ENCODE data around the gene CAPN15. TPM values are rescaled to one million over a fixed set of nuclear protein-coding genes. Genes with fewer than 3 reads are reported as not detected.

CAPN15 gene
- polyA plus RNA-seq, 3 donors, result 3.4 to 42.6 (median 3.9) TPM

DNA sequence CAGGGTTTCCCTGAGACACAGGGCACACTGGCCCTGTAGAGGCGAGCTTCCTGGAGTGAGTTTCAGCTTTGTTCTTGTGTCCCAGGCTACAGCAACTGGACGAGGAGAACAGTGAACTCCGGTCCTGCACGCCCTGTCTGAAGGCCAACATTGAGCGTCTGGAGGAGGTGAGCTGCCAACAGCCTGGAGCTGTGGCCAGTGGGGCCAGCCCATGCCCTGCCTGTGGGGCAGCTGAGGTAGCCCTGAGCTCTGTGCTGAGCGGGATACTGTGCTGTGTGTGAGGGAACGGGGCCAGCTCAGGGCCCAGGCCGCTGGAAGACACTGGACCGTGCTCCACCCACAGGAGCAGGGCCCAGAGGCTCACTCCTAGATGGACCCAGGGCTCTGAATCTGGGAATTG is 8.7 kb upstream of the CAPN15 start:
- Histone ChIP-seq H3K4me3 (replicated peaks in 1 of 3; ENCODE audit: low read depth in 2 of 3, low read length in 3 of 3) (no peak overlapping the region), H3K27me3 (ENCODE audit: control insufficient read depth in 2 of 2, insufficient read depth in 2 of 2, low read length in 2 of 2) (no peaks in the 10 kb centered on the region), H3K4me2 (replicated peaks; ENCODE audit: extremely low read depth, low read length, poor library complexity, severe bottlenecking) (no peak overlapping the region), H3K9ac (ENCODE audit: insufficient read depth, low read length, poor library complexity, severe bottlenecking) (no peak overlapping the region), H3K36me3 (replicated peaks in 1 of 2; ENCODE audit: control insufficient read depth in 1 of 2, insufficient read depth in 2 of 2, low read length in 2 of 2) (peaks cover 0 to 9% of the 10 kb centered on the region in 2 donors), H4K20me1 (ENCODE audit: insufficient read depth, low read length) (no peaks in the 10 kb centered on the region), H3K27ac (ENCODE audit: low read depth in 1 of 2, low read length in 2 of 2) (no peak overlapping the region), H3K4me1 (ENCODE audit: control insufficient read depth in 1 of 2, insufficient read depth in 2 of 2, low read length in 2 of 2) (no peaks in the 10 kb centered on the region), H2AFZ (ENCODE audit: insufficient read depth, low read depth, low read length, poor library complexity, severe bottlenecking) (no peak overlapping the region), H3K9me3 (replicated peaks in 1 of 2; ENCODE audit: control insufficient read depth in 1 of 2, insufficient read depth in 1 of 2, low read length in 2 of 2) (no peaks in the 10 kb centered on the region), H3K79me2 (ENCODE audit: insufficient read depth, low read length) (no peaks in the 10 kb centered on the region)
- no peaks in the 10 kb centered on the region for H3K9me3 Mint-ChIP-seq
- WGBS (ENCODE audit: insufficient coverage), result 90% methylated on average over 9 of the region's 9 CpGs
- no peak overlapping the region for H3K4me3 Mint-ChIP-seq
- no peak for DNase-seq
- intact Hi-C loops (cut with micrococcal nuclease), result no loop called here
- peaks cover 0 to 11% of the 10 kb centered on the region in 2 donors for H3K36me3 Mint-ChIP-seq
- H3K27ac Mint-ChIP-seq, result peak overlapping the region in 1 of 7 donors; percentile 53
- TF ChIP-seq, protein P1, sequence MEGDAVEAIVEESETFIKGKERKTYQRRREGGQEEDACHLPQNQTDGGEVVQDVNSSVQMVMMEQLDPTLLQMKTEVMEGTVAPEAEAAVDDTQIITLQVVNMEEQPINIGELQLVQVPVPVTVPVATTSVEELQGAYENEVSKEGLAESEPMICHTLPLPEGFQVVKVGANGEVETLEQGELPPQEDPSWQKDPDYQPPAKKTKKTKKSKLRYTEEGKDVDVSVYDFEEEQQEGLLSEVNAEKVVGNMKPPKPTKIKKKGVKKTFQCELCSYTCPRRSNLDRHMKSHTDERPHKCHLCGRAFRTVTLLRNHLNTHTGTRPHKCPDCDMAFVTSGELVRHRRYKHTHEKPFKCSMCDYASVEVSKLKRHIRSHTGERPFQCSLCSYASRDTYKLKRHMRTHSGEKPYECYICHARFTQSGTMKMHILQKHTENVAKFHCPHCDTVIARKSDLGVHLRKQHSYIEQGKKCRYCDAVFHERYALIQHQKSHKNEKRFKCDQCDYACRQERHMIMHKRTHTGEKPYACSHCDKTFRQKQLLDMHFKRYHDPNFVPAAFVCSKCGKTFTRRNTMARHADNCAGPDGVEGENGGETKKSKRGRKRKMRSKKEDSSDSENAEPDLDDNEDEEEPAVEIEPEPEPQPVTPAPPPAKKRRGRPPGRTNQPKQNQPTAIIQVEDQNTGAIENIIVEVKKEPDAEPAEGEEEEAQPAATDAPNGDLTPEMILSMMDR (IDR thresholded peaks at IDR 0.05), result no peak
- peaks cover 0 to 2% (median 0%) of the 10 kb centered on the region in 3 donors for H3K27me3 Mint-ChIP-seq (ENCODE audit: low read depth in 3 of 3)
- peaks cover 3% of the 10 kb centered on the region for H3K4me1 Mint-ChIP-seq

DNA sequence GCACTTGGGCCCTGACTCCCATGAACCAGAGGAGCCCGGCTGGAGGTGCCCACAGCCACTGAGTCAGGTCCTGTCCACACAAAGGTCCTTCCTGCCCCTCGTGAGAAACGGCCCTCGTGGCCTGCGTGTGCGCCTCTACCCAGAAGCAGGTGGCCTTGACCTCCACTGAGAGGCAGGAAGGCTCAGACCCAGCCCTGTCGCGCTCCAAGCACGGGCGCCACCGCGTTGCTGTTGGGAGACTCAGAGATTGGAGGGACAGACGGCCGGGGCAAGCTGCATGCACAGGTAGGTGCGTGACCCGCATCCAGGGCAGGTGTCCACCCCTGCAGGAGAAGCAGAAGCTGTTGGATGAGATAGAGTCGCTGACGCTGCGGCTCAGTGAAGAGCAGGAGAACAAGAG is 8.1 kb upstream of the CAPN15 start:
- Mint-ChIP-seq H3K9me3 (no peaks in the 10 kb centered on the region), H3K4me1 (peaks cover 3% of the 10 kb centered on the region), H3K27me3 (ENCODE audit: low read depth in 3 of 3) (peaks cover 0 to 2% (median 0%) of the 10 kb centered on the region in 3 donors), H3K4me3 (no peak overlapping the region), H3K36me3 (peaks cover 0 to 11% of the 10 kb centered on the region in 2 donors), H3K27ac (peak overlapping the region in 2 of 7 donors; percentile 37 to 66)
- H3K4me2 ChIP-seq (replicated peaks; ENCODE audit: extremely low read depth, low read length, poor library complexity, severe bottlenecking), result no peak overlapping the region
- 94% methylated on average over 15 of the region's 19 CpGs for WGBS (ENCODE audit: insufficient coverage)
- TF ChIP-seq, protein P1 (IDR thresholded peaks at IDR 0.05), result no peak
- no peaks in the 10 kb centered on the region for H3K79me2 ChIP-seq (ENCODE audit: insufficient read depth, low read length)
- no peak overlapping the region for H3K9ac ChIP-seq (ENCODE audit: insufficient read depth, low read length, poor library complexity, severe bottlenecking)
- no peak overlapping the region for H3K4me3 ChIP-seq (replicated peaks in 1 of 3; ENCODE audit: low read depth in 2 of 3, low read length in 3 of 3)
- H3K27me3 ChIP-seq (ENCODE audit: control insufficient read depth in 2 of 2, insufficient read depth in 2 of 2, low read length in 2 of 2), result no peaks in the 10 kb centered on the region
- no peak overlapping the region for H2AFZ ChIP-seq (ENCODE audit: insufficient read depth, low read depth, low read length, poor library complexity, severe bottlenecking)
- H3K9me3 ChIP-seq (replicated peaks in 1 of 2; ENCODE audit: control insufficient read depth in 1 of 2, insufficient read depth in 1 of 2, low read length in 2 of 2), result no peaks in the 10 kb centered on the region
- peaks cover 0 to 9% of the 10 kb centered on the region in 2 donors for H3K36me3 ChIP-seq (replicated peaks in 1 of 2; ENCODE audit: control insufficient read depth in 1 of 2, insufficient read depth in 2 of 2, low read length in 2 of 2)
- intact Hi-C loops (cut with micrococcal nuclease), result no loop called here
- peak in 1 of 3 donors; percentile 4 for DNase-seq
- no peaks in the 10 kb centered on the region for H3K4me1 ChIP-seq (ENCODE audit: control insufficient read depth in 1 of 2, insufficient read depth in 2 of 2, low read length in 2 of 2)
- no peak overlapping the region for H3K27ac ChIP-seq (ENCODE audit: low read depth in 1 of 2, low read length in 2 of 2)
- H4K20me1 ChIP-seq (ENCODE audit: insufficient read depth, low read length), result no peaks in the 10 kb centered on the region

Data from CD14-positive monocyte (primary cell).